ENCODE measurements around the gene TBC1D14.

- TF ChIP-seq, protein P1, sequence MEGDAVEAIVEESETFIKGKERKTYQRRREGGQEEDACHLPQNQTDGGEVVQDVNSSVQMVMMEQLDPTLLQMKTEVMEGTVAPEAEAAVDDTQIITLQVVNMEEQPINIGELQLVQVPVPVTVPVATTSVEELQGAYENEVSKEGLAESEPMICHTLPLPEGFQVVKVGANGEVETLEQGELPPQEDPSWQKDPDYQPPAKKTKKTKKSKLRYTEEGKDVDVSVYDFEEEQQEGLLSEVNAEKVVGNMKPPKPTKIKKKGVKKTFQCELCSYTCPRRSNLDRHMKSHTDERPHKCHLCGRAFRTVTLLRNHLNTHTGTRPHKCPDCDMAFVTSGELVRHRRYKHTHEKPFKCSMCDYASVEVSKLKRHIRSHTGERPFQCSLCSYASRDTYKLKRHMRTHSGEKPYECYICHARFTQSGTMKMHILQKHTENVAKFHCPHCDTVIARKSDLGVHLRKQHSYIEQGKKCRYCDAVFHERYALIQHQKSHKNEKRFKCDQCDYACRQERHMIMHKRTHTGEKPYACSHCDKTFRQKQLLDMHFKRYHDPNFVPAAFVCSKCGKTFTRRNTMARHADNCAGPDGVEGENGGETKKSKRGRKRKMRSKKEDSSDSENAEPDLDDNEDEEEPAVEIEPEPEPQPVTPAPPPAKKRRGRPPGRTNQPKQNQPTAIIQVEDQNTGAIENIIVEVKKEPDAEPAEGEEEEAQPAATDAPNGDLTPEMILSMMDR (IDR thresholded peaks at IDR 0.05) = no peak
- TF ChIP-seq SIN3A (IDR thresholded peaks at IDR 0.05; ENCODE audit: borderline replicate concordance, insufficient read depth, low read depth, low read length) = no peak
- no peak for TF ChIP-seq POLR2AphosphoS5 (IDR thresholded peaks at IDR 0.05; ENCODE audit: low read depth, low read length)
- TF ChIP-seq, protein P2, sequence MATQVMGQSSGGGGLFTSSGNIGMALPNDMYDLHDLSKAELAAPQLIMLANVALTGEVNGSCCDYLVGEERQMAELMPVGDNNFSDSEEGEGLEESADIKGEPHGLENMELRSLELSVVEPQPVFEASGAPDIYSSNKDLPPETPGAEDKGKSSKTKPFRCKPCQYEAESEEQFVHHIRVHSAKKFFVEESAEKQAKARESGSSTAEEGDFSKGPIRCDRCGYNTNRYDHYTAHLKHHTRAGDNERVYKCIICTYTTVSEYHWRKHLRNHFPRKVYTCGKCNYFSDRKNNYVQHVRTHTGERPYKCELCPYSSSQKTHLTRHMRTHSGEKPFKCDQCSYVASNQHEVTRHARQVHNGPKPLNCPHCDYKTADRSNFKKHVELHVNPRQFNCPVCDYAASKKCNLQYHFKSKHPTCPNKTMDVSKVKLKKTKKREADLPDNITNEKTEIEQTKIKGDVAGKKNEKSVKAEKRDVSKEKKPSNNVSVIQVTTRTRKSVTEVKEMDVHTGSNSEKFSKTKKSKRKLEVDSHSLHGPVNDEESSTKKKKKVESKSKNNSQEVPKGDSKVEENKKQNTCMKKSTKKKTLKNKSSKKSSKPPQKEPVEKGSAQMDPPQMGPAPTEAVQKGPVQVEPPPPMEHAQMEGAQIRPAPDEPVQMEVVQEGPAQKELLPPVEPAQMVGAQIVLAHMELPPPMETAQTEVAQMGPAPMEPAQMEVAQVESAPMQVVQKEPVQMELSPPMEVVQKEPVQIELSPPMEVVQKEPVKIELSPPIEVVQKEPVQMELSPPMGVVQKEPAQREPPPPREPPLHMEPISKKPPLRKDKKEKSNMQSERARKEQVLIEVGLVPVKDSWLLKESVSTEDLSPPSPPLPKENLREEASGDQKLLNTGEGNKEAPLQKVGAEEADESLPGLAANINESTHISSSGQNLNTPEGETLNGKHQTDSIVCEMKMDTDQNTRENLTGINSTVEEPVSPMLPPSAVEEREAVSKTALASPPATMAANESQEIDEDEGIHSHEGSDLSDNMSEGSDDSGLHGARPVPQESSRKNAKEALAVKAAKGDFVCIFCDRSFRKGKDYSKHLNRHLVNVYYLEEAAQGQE (IDR thresholded peaks at IDR 0.05; ENCODE audit: insufficient read depth in 1 of 2, low read depth in 2 of 2, low read length in 1 of 2) = no peak
Measured at GRCh38 chr4:7000421-7001176, 91.0 kb downstream of the TBC1D14 start.
